ENCODE results near the gene PRKCA.

PRKCA gene

GRCh38 chr17:66415366-66416206 lies 113.2 kb downstream of the PRKCA start:
- H3K4me3 ChIP-seq (ENCODE audit: control insufficient read depth, low read depth, low read length): no peak overlapping the region

GRCh38 chr17:66416207-66416940 lies 114.0 kb downstream of the PRKCA start:
- H3K4me3 ChIP-seq (ENCODE audit: control insufficient read depth, low read depth, low read length): no peak overlapping the region
- TF ChIP-seq CTCF (conservative IDR thresholded peaks at IDR 0.05; ENCODE audit: control insufficient read depth, insufficient read depth, low read depth, low read length): no peak
- DNase-seq (ENCODE audit: low read depth): no peak

More at GRCh38 chr17:66415366-66416206, 113.2 kb downstream of the PRKCA start:
- no peak for DNase-seq (ENCODE audit: low read depth)
- TF ChIP-seq CTCF (conservative IDR thresholded peaks at IDR 0.05; ENCODE audit: control insufficient read depth, insufficient read depth, low read depth, low read length): no peak

- H3K4me3 ChIP-seq (ENCODE audit: control insufficient read depth, low read depth, low read length): no peak overlapping the region
- no peak for TF ChIP-seq CTCF (conservative IDR thresholded peaks at IDR 0.05; ENCODE audit: control insufficient read depth, insufficient read depth, low read depth, low read length)
- no peak for DNase-seq (ENCODE audit: low read depth)
Measured at GRCh38 chr17:66417300-66417719, 114.9 kb downstream of the PRKCA start.

- H3K4me3 ChIP-seq (ENCODE audit: control insufficient read depth, low read depth, low read length): no peak overlapping the region
- DNase-seq (ENCODE audit: low read depth): peak; percentile 91
- TF ChIP-seq CTCF (conservative IDR thresholded peaks at IDR 0.05; ENCODE audit: control insufficient read depth, insufficient read depth, low read depth, low read length): no peak
Measured at GRCh38 chr17:66420961-66421371, 118.6 kb downstream of the PRKCA start.

- H3K4me3 ChIP-seq (ENCODE audit: control insufficient read depth, low read depth, low read length): no peak overlapping the region
- DNase-seq (ENCODE audit: low read depth): no peak
- TF ChIP-seq CTCF (conservative IDR thresholded peaks at IDR 0.05; ENCODE audit: control insufficient read depth, insufficient read depth, low read depth, low read length): no peak
Measured at GRCh38 chr17:66422186-66422585, 119.8 kb downstream of the PRKCA start.

- peak; percentile 34 for DNase-seq (ENCODE audit: low read depth)
- H3K4me3 ChIP-seq (ENCODE audit: control insufficient read depth, low read depth, low read length): no peak overlapping the region
- no peak for TF ChIP-seq CTCF (conservative IDR thresholded peaks at IDR 0.05; ENCODE audit: control insufficient read depth, insufficient read depth, low read depth, low read length)
Measured at GRCh38 chr17:66423056-66423955, 120.9 kb downstream of the PRKCA start.
